ENCODE data around the gene CDH16. TPM values are rescaled to one million over a fixed set of nuclear protein-coding genes. Genes with fewer than 3 reads are reported as not detected.

Gene CDH16
- total and polyA plus RNA-seq, 7 donors, result 0.19 to 0.60 TPM; not detected in 5

- TF ChIP-seq POLR2AphosphoS5 (IDR thresholded peaks at IDR 0.05), result no peak
- peak; percentile 31 to 76 (median 68) for TF ChIP-seq CTCF (IDR thresholded peaks at IDR 0.05)
- no peaks in the 10 kb centered on the region for H3K36me3 ChIP-seq
- no peak overlapping the region for H3K4me3 ChIP-seq
- H3K27me3 ChIP-seq, result peaks cover 0 to 45% (median 3%) of the 10 kb centered on the region in 3 donors
- intact Hi-C loops (cut with DNase I), result no loop called here
- H3K27ac ChIP-seq, result no peak overlapping the region
- WGBS, 2 donors, result 8 to 23% methylated on average over 8 of the region's 8 CpGs
- peak; percentile 79 for DNase-seq
- no peaks in the 10 kb centered on the region for H3K9me3 ChIP-seq
- peaks cover 0 to under 1% (median under 1%) of the 10 kb centered on the region in 4 donors for H3K4me1 ChIP-seq
Measured at GRCh38 chr16:66954097-66954659, 35.5 kb upstream of the CDH16 start.

- no peaks in the 10 kb centered on the region for H3K9me3 ChIP-seq
- 17 to 67% methylated on average over 10 of the region's 10 CpGs for WGBS, 2 donors
- H3K36me3 ChIP-seq, result no peaks in the 10 kb centered on the region
- no peak overlapping the region for H3K4me3 ChIP-seq
- H3K4me1 ChIP-seq, result peaks cover 0 to 7% (median 7%) of the 10 kb centered on the region in 4 donors
- no peak for DNase-seq
- intact Hi-C loops (cut with DNase I), result no loop called here
- H3K27me3 ChIP-seq, result peaks cover 0 to 51% (median 3%) of the 10 kb centered on the region in 3 donors
- H3K27ac ChIP-seq, result no peak overlapping the region
- TF ChIP-seq POLR2A (IDR thresholded peaks at IDR 0.05), result peak in 1 of 2 donors; percentile 9
- TF ChIP-seq CTCF (IDR thresholded peaks at IDR 0.05), result no peak
Measured at GRCh38 chr16:66953462-66954096, 34.9 kb upstream of the CDH16 start.

- Histone ChIP-seq H3K4me3 (no peak overlapping the region), H3K36me3 (no peaks in the 10 kb centered on the region), H3K27me3 (peaks cover 0 to 51% (median 3%) of the 10 kb centered on the region in 3 donors), H3K4me1 (peaks cover 0 to 17% (median 12%) of the 10 kb centered on the region in 4 donors), H3K27ac (no peak overlapping the region), H3K9me3 (no peaks in the 10 kb centered on the region)
- 90 to 91% methylated on average over 7 of the region's 7 CpGs for WGBS, 2 donors
- no peak for DNase-seq
- intact Hi-C loops (cut with DNase I), result no loop called here
- TF ChIP-seq CTCF (IDR thresholded peaks at IDR 0.05), result no peak
Measured at GRCh38 chr16:66952430-66953110, 33.9 kb upstream of the CDH16 start.

- intact Hi-C loops (cut with DNase I), result no loop called here
- H3K4me1 ChIP-seq, result peaks cover 0 to 20% (median 15%) of the 10 kb centered on the region in 4 donors
- H3K4me3 ChIP-seq, result no peak overlapping the region
- 88 to 90% methylated on average over 4 of the region's 4 CpGs for WGBS, 2 donors
- no peak overlapping the region for H3K27ac ChIP-seq
- H3K36me3 ChIP-seq, result no peaks in the 10 kb centered on the region
- DNase-seq, result no peak
- TF ChIP-seq EP300 (IDR thresholded peaks at IDR 0.05) (no peak), POLR2A (IDR thresholded peaks at IDR 0.05) (no peak), CTCF (IDR thresholded peaks at IDR 0.05) (no peak), POLR2AphosphoS5 (IDR thresholded peaks at IDR 0.05) (no peak)
- H3K27me3 ChIP-seq, result peaks cover 0 to 51% (median 3%) of the 10 kb centered on the region in 3 donors
- H3K9me3 ChIP-seq, result no peaks in the 10 kb centered on the region
Measured at GRCh38 chr16:66950971-66951790, 32.5 kb upstream of the CDH16 start.

Measured in sigmoid colon (tissue), 7 donors.